ENCODE data around the gene NCF4.

The NCF4 gene

GRCh38 chr22:36881504-36882245 lies 20.9 kb downstream of the NCF4 start:
- no peak overlapping the region for H3K4me3 ChIP-seq (ENCODE audit: low read depth, low read length)
- no peak for TF ChIP-seq CTCF (IDR thresholded peaks at IDR 0.05; ENCODE audit: borderline replicate concordance, insufficient read depth, low read depth, low read length)

GRCh38 chr22:36884349-36885158 lies 23.7 kb downstream of the NCF4 start:
- no peak overlapping the region for H3K4me3 ChIP-seq (ENCODE audit: low read depth, low read length)
- TF ChIP-seq CTCF (IDR thresholded peaks at IDR 0.05; ENCODE audit: borderline replicate concordance, insufficient read depth, low read depth, low read length), result no peak

- no peak overlapping the region for H3K4me3 ChIP-seq (ENCODE audit: low read depth, low read length)
- TF ChIP-seq CTCF (IDR thresholded peaks at IDR 0.05; ENCODE audit: borderline replicate concordance, insufficient read depth, low read depth, low read length), result no peak
Observed at GRCh38 chr22:36885474-36885873, 24.7 kb downstream of the NCF4 start.

GRCh38 chr22:36886016-36886415 lies 25.2 kb downstream of the NCF4 start:
- TF ChIP-seq CTCF (IDR thresholded peaks at IDR 0.05; ENCODE audit: borderline replicate concordance, insufficient read depth, low read depth, low read length), result no peak
- no peak overlapping the region for H3K4me3 ChIP-seq (ENCODE audit: low read depth, low read length)

GRCh38 chr22:36887162-36887561 lies 26.4 kb downstream of the NCF4 start:
- H3K4me3 ChIP-seq (ENCODE audit: low read depth, low read length), result no peak overlapping the region
- no peak for TF ChIP-seq CTCF (IDR thresholded peaks at IDR 0.05; ENCODE audit: borderline replicate concordance, insufficient read depth, low read depth, low read length)

GRCh38 chr22:36891646-36892045 lies 30.8 kb downstream of the NCF4 start:
- no peak overlapping the region for H3K4me3 ChIP-seq (ENCODE audit: low read depth, low read length)
- TF ChIP-seq CTCF (IDR thresholded peaks at IDR 0.05; ENCODE audit: borderline replicate concordance, insufficient read depth, low read depth, low read length), result no peak

GRCh38 chr22:36892292-36892691 lies 31.5 kb downstream of the NCF4 start:
- no peak overlapping the region for H3K4me3 ChIP-seq (ENCODE audit: low read depth, low read length)

More at GRCh38 chr22:36892292-36892691, 31.5 kb downstream of the NCF4 start:
- TF ChIP-seq CTCF (IDR thresholded peaks at IDR 0.05; ENCODE audit: borderline replicate concordance, insufficient read depth, low read depth, low read length), result no peak

Data from GM12875 (cell line).